BLaER1 (cell line): ENCODE measurements around the gene KRTAP4-7.

Experiments used
- H3K27ac ChIP-seq: shearing (Covaris generic); formaldehyde crosslinking; 2 replicates; pipeline ENCODE4 v1.8.1; 2022
- H3K27me3 ChIP-seq: shearing (Covaris generic); formaldehyde crosslinking; 2 replicates; pipeline ENCODE4 v1.8.1; 2022
- H3K36me3 ChIP-seq: shearing (Covaris generic); formaldehyde crosslinking; 2 replicates; pipeline ENCODE4 v1.8.1; 2022
- H3K4me1 ChIP-seq: shearing (Covaris generic); formaldehyde crosslinking; 2 replicates; pipeline ENCODE4 v1.8.1; 2022
- H3K4me2 ChIP-seq: shearing (Covaris generic); formaldehyde crosslinking; 2 replicates; pipeline ENCODE4 v1.8.1; 2022
- H3K4me3 ChIP-seq: shearing (Covaris generic); formaldehyde crosslinking; 2 replicates; pipeline ENCODE4 v1.8.1; 2022
- H3K9ac ChIP-seq: shearing (Covaris generic); formaldehyde crosslinking; 2 replicates; pipeline ENCODE4 v1.8.1; 2022
- H3K9me3 ChIP-seq: shearing (Covaris generic); formaldehyde crosslinking; 2 replicates; pipeline ENCODE4 v1.8.1; 2022
- H4K20me1 ChIP-seq: shearing (Covaris generic); formaldehyde crosslinking; 2 replicates; pipeline ENCODE4 v1.8.1; 2022
- Cebpa-rat ChIP-seq: shearing (Covaris generic); IDR thresholded peaks from 2 replicates; pipeline ENCODE4 v1.8.1; 2022

The KRTAP4-7 gene

DNA sequence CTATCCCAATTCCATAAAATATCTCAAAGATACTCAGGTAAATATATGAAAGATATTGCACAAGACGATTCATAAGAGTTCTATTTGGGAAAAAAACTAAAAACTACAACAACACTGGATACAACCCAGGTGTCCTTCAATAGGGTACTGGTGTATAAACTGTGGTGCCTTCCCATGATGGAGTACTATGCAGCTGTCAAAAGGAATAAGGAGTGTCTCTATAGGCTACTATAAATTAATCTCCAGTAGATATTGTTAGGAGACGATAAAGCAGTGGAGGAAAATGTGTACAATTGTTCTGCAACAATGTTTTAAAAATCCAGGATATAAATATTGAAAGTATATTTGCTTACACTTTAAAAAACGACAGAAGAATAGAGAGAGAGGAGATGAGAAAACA lies 42.5 kb downstream of the KRTAP4-7 start:
- H4K20me1 ChIP-seq: no peaks in the 10 kb centered on the region
- no peak overlapping the region for H3K4me3 ChIP-seq
- no peak for TF ChIP-seq Cebpa-rat
- H3K27ac ChIP-seq: no peak overlapping the region
- no peaks in the 10 kb centered on the region for H3K36me3 ChIP-seq
- no peak overlapping the region for H3K9ac ChIP-seq
- peaks cover 22% of the 10 kb centered on the region for H3K9me3 ChIP-seq
- H3K4me2 ChIP-seq: no peak overlapping the region
- H3K27me3 ChIP-seq: no peaks in the 10 kb centered on the region
- peaks cover 24% of the 10 kb centered on the region for H3K4me1 ChIP-seq

DNA sequence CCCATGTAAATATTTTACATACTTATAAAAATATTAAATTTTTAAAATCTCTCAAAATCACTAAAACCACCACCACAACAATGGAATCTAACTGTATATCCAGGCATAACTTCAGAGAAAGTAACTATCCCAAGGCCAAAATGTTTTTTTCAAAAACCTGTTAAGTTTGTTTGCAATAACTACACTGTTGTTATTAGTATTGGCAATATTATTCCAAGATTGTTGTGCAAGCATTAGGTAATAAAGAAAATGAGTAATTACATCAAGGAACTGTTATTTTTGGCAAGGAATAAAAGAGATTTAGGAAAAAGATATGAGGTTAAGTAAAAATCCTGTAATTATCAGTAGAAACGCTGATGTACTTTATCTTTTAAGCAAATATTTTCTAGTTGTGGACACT lies 43.4 kb downstream of the KRTAP4-7 start:
- Histone ChIP-seq H3K9me3 (peaks cover 15% of the 10 kb centered on the region), H3K27ac (no peak overlapping the region), H3K4me1 (peaks cover 24% of the 10 kb centered on the region), H3K36me3 (no peaks in the 10 kb centered on the region), H3K27me3 (no peaks in the 10 kb centered on the region), H3K9ac (no peak overlapping the region), H4K20me1 (no peaks in the 10 kb centered on the region), H3K4me3 (no peak overlapping the region), H3K4me2 (no peak overlapping the region)
- no peak for TF ChIP-seq Cebpa-rat

DNA sequence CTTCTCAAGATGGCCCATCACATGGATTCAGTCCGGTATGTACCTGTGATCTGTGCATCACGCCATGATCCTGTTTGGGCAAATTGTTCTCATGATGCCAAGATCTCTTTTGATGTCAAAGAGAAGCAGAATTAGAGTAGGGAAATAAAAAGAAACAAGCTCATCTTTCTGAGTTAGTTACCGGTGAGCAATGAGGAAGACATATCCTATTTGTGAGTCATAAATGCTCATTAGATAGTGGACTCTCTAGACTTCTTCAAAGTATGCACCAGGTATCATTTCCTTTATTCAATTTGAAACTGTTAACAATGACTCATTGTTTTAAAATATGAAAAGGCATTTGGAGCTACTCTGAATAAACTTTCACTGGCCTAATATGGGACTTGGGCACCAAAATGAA lies 48.0 kb downstream of the KRTAP4-7 start:
- no peak overlapping the region for H3K4me3 ChIP-seq
- no peak overlapping the region for H3K27ac ChIP-seq
- no peak overlapping the region for H3K4me2 ChIP-seq
- TF ChIP-seq Cebpa-rat: no peak
- no peaks in the 10 kb centered on the region for H3K36me3 ChIP-seq
- H4K20me1 ChIP-seq: no peaks in the 10 kb centered on the region
- 0 out of 2 replicates have a peak, but pooled peaks cover 2% of the 10 kb centered on the region for H3K9me3 ChIP-seq
- peaks cover 15% of the 10 kb centered on the region for H3K4me1 ChIP-seq
- H3K9ac ChIP-seq: no peak overlapping the region
- no peaks in the 10 kb centered on the region for H3K27me3 ChIP-seq

DNA sequence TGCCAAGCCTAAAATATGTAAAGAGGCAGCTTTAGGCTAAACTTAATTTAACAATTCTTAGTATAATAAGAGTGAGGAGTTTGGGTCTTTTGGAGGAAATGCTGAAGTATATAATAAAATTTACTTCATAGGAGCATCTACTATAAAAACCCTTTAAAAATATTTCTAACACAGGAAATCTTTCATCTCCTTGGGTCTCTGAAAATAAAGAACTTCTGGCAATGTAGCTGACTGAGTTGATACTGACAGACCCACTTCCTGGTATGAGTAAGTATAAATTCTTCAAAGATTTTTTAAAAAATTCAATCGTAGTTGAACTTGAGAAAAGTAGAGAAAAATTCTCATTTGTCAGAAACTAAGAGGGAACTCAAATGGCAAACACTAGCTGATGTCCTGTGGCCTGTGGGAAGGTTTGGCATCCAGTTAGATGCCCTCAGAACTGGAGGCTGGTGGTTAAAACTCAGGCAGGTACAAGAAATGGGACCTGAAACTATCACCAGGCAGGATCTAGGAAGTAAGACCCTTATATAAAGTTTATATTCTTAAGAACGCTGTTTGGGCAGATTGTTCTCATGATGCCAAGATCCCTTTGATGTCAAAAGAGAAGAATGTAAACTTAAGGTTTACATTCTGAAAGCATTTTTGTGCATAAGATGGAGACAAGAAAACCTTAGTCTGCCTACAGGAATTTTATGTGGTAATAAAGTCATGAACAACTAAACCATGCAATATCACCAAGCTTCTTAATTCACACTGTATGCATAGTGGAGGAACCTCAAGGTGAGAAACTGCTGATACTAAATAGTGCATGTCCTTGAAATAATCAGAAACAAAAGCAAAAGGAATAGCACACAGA lies 50.2 kb downstream of the KRTAP4-7 start:
- Histone ChIP-seq H3K27me3 (no peaks in the 10 kb centered on the region), H3K9me3 (peaks cover 3% of the 10 kb centered on the region; the same call in 1 of the 2 replicates), H3K4me3 (no peak overlapping the region), H3K4me1 (peaks cover 15% of the 10 kb centered on the region), H3K4me2 (peak overlapping the region; percentile 55), H3K9ac (no peak overlapping the region), H3K36me3 (no peaks in the 10 kb centered on the region), H3K27ac (peak overlapping the region; percentile 58), H4K20me1 (no peaks in the 10 kb centered on the region)
- no peak for TF ChIP-seq Cebpa-rat
